ENCODE measurements around the gene PJA1. TPM values are rescaled to one million over a fixed set of nuclear protein-coding genes. Genes with fewer than 3 reads are reported as not detected.

PJA1 gene
- total and polyA plus RNA-seq, 2 donors (not counting 3 experiments of a cell fraction or from before 2014, with no cell fraction given), result 8.2 to 16.1 TPM

DNA sequence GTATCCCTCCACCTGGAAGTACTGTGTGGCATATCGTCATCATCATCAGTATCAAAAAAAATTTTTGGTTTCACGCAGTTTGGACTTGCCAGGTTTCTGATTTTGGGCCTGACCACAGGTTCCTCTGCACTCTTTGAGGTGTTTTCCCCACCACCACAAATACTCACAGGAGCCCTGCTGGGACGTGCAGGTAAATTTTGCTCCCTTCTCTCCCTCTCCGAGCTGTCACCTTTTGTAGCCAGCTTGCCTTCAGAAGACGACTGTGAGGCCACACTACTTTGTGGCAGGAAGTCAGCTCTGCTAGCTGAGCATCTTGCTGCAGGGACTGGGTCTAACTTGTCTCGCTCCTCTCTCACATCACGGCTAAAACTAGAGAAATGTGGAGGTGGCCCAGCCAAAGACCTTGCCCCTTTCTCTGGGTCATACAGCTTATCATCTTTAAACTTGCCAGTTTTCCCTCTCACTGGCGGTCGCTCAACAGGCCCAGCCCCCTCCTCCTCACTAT is 2.8 kb downstream of the PJA1 start:
- H3K4me1 ChIP-seq (ENCODE audit: control insufficient read depth, extremely low read depth, insufficient read depth, low read length), result peaks cover 5% of the 10 kb centered on the region
- ChIA-PET POLR2A (no interaction called here), CTCF (no interaction called here)
- no peaks in the 10 kb centered on the region for H3K27me3 ChIP-seq (ENCODE audit: control insufficient read depth in 2 of 2, insufficient read depth in 2 of 2, low read length in 2 of 2)
- H3K27ac ChIP-seq (ENCODE audit: insufficient read depth, low read depth, low read length), result no peak overlapping the region
- H3K36me3 ChIP-seq (ENCODE audit: control insufficient read depth in 2 of 2, extremely low read depth in 1 of 2, insufficient read depth in 2 of 2, low read length in 2 of 2), result peaks cover 0 to 2% of the 10 kb centered on the region in 2 experiments
- no peak overlapping the region for H3K4me3 ChIP-seq (replicated peaks in 1 of 3; ENCODE audit: insufficient read depth in 1 of 3, low read depth in 1 of 3, low read length in 3 of 3)
- no peak for FAIRE-seq
- H4K20me1 ChIP-seq (replicated peaks; ENCODE audit: control insufficient read depth, extremely low read depth, insufficient read depth, low read length), result no peaks in the 10 kb centered on the region
- no TSS peak for BruUV-seq (replicated peaks)
- no peak overlapping the region for H2AFZ ChIP-seq (ENCODE audit: low read depth, low read length)
- intact Hi-C loops (cut with micrococcal nuclease) (no loop called here), dilution Hi-C loops (cut with MboI; ENCODE audit: extremely low pct_ligation_motif_present, low sequenced_read_pairs) (no loop called here)
- no peaks in the 10 kb centered on the region for H3K79me2 ChIP-seq (ENCODE audit: control insufficient read depth, insufficient read depth, low read length)
- no peak for DNase-seq (ENCODE audit: low read depth, low spot score)
- no peaks in the 10 kb centered on the region for H3K9me3 ChIP-seq (replicated peaks; ENCODE audit: control insufficient read depth, insufficient read depth, low read length)
- no peak overlapping the region for H3K9ac ChIP-seq (replicated peaks; ENCODE audit: extremely low read depth, insufficient read depth, low read length)
- no peaks in the 10 kb centered on the region for H3K9me1 ChIP-seq (replicated peaks; ENCODE audit: control insufficient read depth, extremely low read depth, insufficient read depth, low read length)
- H3K4me2 ChIP-seq (ENCODE audit: insufficient read depth, low read length), result no peak overlapping the region
- TF ChIP-seq GATA2 (IDR thresholded peaks at IDR 0.05; ENCODE audit: insufficient read depth, insufficient read length, low read depth, low read length), result no peak
- TF ChIP-seq, protein P1, sequence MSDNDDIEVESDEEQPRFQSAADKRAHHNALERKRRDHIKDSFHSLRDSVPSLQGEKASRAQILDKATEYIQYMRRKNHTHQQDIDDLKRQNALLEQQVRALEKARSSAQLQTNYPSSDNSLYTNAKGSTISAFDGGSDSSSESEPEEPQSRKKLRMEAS (IDR thresholded peaks at IDR 0.05; ENCODE audit: insufficient read depth, insufficient read length), result no peak
- no peak for TF ChIP-seq POLR2AphosphoS5 (IDR thresholded peaks at IDR 0.05; ENCODE audit: insufficient read depth, low read depth, low read length)

DNA sequence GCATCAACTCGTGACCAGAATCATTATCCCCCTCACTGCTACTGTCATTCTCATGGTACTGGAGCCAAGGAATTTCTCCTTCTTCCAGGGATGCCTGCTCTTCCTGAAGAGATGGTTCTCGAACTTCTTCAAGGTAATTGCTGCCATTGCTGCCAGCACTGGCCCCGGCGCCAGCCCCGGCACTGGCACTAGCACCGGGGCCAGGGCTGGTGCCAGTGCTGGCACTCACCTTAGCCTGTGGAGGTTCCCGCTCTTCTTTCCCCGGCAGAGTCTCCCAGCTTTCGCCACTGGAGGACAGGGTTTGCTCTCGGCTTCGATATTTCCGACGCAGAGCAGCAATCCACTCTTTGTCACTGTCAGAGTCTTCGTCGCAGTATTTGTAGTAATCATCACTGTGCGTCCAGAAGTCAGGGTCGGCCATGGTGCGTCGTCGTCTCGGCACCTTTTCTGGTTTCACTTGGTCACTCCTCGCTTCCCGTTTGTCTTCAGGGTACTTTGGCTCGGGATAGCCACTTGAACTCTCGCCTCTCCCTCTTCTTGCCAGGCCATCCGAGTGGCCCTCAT is 3.4 kb downstream of the PJA1 start:
- dilution Hi-C loops (cut with MboI; ENCODE audit: extremely low pct_ligation_motif_present, low sequenced_read_pairs) (no loop called here), intact Hi-C loops (cut with micrococcal nuclease) (no loop called here)
- DNase-seq (ENCODE audit: low read depth, low spot score), result no peak
- H3K79me2 ChIP-seq (ENCODE audit: control insufficient read depth, insufficient read depth, low read length), result no peaks in the 10 kb centered on the region
- CTCF ChIA-PET, result no interaction called here
- H4K20me1 ChIP-seq (replicated peaks; ENCODE audit: control insufficient read depth, extremely low read depth, insufficient read depth, low read length), result no peaks in the 10 kb centered on the region
- TF ChIP-seq MYC (IDR thresholded peaks at IDR 0.05; ENCODE audit: low read depth, low read length) (no peak), GATA2 (IDR thresholded peaks at IDR 0.05; ENCODE audit: insufficient read depth, insufficient read length, low read depth, low read length) (no peak), POLR2AphosphoS5 (IDR thresholded peaks at IDR 0.05; ENCODE audit: insufficient read depth, low read depth, low read length) (no peak), FOS (IDR thresholded peaks at IDR 0.05; ENCODE audit: borderline replicate concordance, insufficient read depth, low read length) (no peak), EZH2 (IDR thresholded peaks at IDR 0.05; ENCODE audit: borderline replicate concordance, low read depth, low read length, severe bottlenecking) (no peak), JUN (IDR thresholded peaks at IDR 0.05; ENCODE audit: borderline replicate concordance, insufficient read depth, insufficient read length, low read depth) (no peak), POLR2A (IDR thresholded peaks at IDR 0.05; ENCODE audit: low read depth, low read length) (no peak)
- TF ChIP-seq, protein P1 (IDR thresholded peaks at IDR 0.05; ENCODE audit: insufficient read depth, insufficient read length), result no peak
- TF ChIP-seq, protein P2, sequence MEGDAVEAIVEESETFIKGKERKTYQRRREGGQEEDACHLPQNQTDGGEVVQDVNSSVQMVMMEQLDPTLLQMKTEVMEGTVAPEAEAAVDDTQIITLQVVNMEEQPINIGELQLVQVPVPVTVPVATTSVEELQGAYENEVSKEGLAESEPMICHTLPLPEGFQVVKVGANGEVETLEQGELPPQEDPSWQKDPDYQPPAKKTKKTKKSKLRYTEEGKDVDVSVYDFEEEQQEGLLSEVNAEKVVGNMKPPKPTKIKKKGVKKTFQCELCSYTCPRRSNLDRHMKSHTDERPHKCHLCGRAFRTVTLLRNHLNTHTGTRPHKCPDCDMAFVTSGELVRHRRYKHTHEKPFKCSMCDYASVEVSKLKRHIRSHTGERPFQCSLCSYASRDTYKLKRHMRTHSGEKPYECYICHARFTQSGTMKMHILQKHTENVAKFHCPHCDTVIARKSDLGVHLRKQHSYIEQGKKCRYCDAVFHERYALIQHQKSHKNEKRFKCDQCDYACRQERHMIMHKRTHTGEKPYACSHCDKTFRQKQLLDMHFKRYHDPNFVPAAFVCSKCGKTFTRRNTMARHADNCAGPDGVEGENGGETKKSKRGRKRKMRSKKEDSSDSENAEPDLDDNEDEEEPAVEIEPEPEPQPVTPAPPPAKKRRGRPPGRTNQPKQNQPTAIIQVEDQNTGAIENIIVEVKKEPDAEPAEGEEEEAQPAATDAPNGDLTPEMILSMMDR (IDR thresholded peaks at IDR 0.05; ENCODE audit: extremely low read depth in 1 of 2, insufficient read depth in 1 of 2, low read depth in 1 of 2, low read length in 2 of 2), result no peak
- POLR2A ChIA-PET, result no interaction called here
- no peaks in the 10 kb centered on the region for H3K27me3 ChIP-seq (ENCODE audit: control insufficient read depth in 2 of 2, insufficient read depth in 2 of 2, low read length in 2 of 2)
- peaks cover 0 to 2% of the 10 kb centered on the region in 2 experiments for H3K36me3 ChIP-seq (ENCODE audit: control insufficient read depth in 2 of 2, extremely low read depth in 1 of 2, insufficient read depth in 2 of 2, low read length in 2 of 2)
- peaks cover 5% of the 10 kb centered on the region for H3K4me1 ChIP-seq (ENCODE audit: control insufficient read depth, extremely low read depth, insufficient read depth, low read length)
- H2AFZ ChIP-seq (ENCODE audit: low read depth, low read length), result no peak overlapping the region
- no peaks in the 10 kb centered on the region for H3K9me1 ChIP-seq (replicated peaks; ENCODE audit: control insufficient read depth, extremely low read depth, insufficient read depth, low read length)
- H3K4me3 ChIP-seq (replicated peaks in 1 of 3; ENCODE audit: insufficient read depth in 1 of 3, low read depth in 1 of 3, low read length in 3 of 3), result no peak overlapping the region
- H3K4me2 ChIP-seq (ENCODE audit: insufficient read depth, low read length), result no peak overlapping the region
- H3K9ac ChIP-seq (replicated peaks; ENCODE audit: extremely low read depth, insufficient read depth, low read length), result no peak overlapping the region
- BruUV-seq (replicated peaks), result no TSS peak
- no peaks in the 10 kb centered on the region for H3K9me3 ChIP-seq (replicated peaks; ENCODE audit: control insufficient read depth, insufficient read depth, low read length)
- no peak for FAIRE-seq
- no peak overlapping the region for H3K27ac ChIP-seq (ENCODE audit: insufficient read depth, low read depth, low read length)
